Breast epithelium (tissue), 4 donors: Measurements from ENCODE around the gene TEX264. TPM values are rescaled to one million over a fixed set of nuclear protein-coding genes. Genes with fewer than 3 reads are reported as not detected.

Experiments
- DNase-seq, 2 donors: peaks; one replicate each; pipeline ENCODE4 v3.0.0-alpha.2; 2019; ENCODE audit warnings: low spot score in 2 of 2
- H3K27ac ChIP-seq, 2 donors: fragments of 200-600 bp; sonication (generic) in 1 of 2; one replicate each; pipeline ENCODE4 v1.5.1; 2016 to 2019; ENCODE audit warnings: mild to moderate bottlenecking in 1 of 2
- H3K27me3 ChIP-seq, 2 donors: fragments of 200-600 bp; sonication (generic) in 1 of 2; one replicate each; pipeline versions ENCODE4 v1.5.1 to v1.6.0; 2017 to 2019; ENCODE audit warnings: control low read depth in 1 of 2, mild to moderate bottlenecking in 1 of 2
- H3K36me3 ChIP-seq: fragments of 200-600 bp; one replicate; pipeline ENCODE4 v1.5.1; 2019
- H3K4me1 ChIP-seq, 2 donors: fragments of 200-600 bp; sonication (generic); one replicate each; pipeline ENCODE4 v1.5.1; 2016 to 2019; ENCODE audit warnings: control low read depth in 1 of 2
- H3K4me3 ChIP-seq, 3 donors: fragments of 200-600 bp; sonication (generic); 1 replicate in 2 of 3; 2 replicates in 1 of 3; pipeline ENCODE4 v1.5.1; 2016 to 2019; ENCODE audit warnings: mild to moderate bottlenecking in 3 of 3, moderate library complexity in 2 of 3
- H3K9me3 ChIP-seq, 2 donors: fragments of 200-600 bp; sonication (generic) in 1 of 2; one replicate each; pipeline ENCODE4 v1.5.1; 2016 to 2019; ENCODE audit warnings: control low read depth in 1 of 2
- POLR2A ChIP-seq: fragments of 450-650 bp; IDR thresholded peaks from one replicate; pipeline ENCODE4 v1.6.1; 2016; ENCODE audit warnings: antibody characterized with exemption, mild to moderate bottlenecking, moderate library complexity
- POLR2AphosphoS5 ChIP-seq, 3 donors: sonication (generic); formaldehyde crosslinking; IDR thresholded peaks; one replicate each; pipeline ENCODE4 v1.6.1; 2017; ENCODE audit warnings: antibody characterized with exemption in 3 of 3
- intact Hi-C: fragments of 100-400 bp; cut with DNase I; formaldehyde crosslinking; loops from one replicate; pipeline ENCODE4 v1.15.1; 2023; ENCODE audit warnings: low total_unique reads
- total RNA-seq, 3 donors: library from RNA; depleted of rRNA; stranded (reverse); fragments of >200 nt; gene quantifications; one replicate each; pipeline ENCODE4 v1.1.0, GENCODE V29; 2016
- TF ChIP-seq, protein P1 (sequence below), 3 donors: fragments of 450-650 bp; IDR thresholded peaks; one replicate each; pipeline ENCODE4 v1.5.1; 2016 to 2017; ENCODE audit warnings: antibody characterized with exemption in 3 of 3, mild to moderate bottlenecking in 3 of 3, moderate library complexity in 3 of 3

The TEX264 gene
- total RNA-seq, 3 donors from 2014 or later, result 55.7 to 94.3 (median 80.5) TPM

DNA sequence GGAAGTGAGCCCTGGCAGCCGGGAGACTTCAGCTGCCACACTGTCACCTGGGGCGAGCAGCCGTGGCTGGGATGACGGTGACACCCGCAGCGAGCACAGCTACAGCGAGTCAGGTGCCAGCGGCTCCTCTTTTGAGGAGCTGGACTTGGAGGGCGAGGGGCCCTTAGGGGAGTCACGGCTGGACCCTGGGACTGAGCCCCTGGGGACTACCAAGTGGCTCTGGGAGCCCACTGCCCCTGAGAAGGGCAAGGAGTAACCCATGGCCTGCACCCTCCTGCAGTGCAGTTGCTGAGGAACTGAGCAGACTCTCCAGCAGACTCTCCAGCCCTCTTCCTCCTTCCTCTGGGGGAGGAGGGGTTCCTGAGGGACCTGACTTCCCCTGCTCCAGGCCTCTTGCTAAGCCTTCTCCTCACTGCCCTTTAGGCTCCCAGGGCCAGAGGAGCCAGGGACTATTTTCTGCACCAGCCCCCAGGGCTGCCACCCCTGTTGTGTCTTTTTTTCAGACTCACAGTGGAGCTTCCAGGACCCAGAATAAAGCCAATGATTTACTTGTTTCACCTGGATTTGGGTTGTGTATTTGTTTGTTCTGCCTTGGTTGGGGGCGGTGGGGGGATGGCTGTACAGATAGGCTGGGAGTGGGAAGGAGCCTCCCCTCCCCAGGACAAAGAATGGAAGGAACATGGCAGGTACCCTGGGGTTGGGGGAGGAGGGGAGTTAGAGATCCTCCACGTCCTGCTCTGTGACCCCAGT lies 32.9 kb downstream of the TEX264 start:
- Histone ChIP-seq H3K9me3 (no peaks in the 10 kb centered on the region), H3K4me3 (no peak overlapping the region), H3K4me1 (no peaks in the 10 kb centered on the region), H3K27ac (no peak overlapping the region), H3K27me3 (no peaks in the 10 kb centered on the region), H3K36me3 (no peaks in the 10 kb centered on the region)
- intact Hi-C loops, result no loop called here
- DNase-seq, result no peak
- TF ChIP-seq, protein P1, sequence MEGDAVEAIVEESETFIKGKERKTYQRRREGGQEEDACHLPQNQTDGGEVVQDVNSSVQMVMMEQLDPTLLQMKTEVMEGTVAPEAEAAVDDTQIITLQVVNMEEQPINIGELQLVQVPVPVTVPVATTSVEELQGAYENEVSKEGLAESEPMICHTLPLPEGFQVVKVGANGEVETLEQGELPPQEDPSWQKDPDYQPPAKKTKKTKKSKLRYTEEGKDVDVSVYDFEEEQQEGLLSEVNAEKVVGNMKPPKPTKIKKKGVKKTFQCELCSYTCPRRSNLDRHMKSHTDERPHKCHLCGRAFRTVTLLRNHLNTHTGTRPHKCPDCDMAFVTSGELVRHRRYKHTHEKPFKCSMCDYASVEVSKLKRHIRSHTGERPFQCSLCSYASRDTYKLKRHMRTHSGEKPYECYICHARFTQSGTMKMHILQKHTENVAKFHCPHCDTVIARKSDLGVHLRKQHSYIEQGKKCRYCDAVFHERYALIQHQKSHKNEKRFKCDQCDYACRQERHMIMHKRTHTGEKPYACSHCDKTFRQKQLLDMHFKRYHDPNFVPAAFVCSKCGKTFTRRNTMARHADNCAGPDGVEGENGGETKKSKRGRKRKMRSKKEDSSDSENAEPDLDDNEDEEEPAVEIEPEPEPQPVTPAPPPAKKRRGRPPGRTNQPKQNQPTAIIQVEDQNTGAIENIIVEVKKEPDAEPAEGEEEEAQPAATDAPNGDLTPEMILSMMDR (IDR thresholded peaks at IDR 0.05), result no peak
- no peak for TF ChIP-seq POLR2A
- TF ChIP-seq POLR2AphosphoS5 (IDR thresholded peaks at IDR 0.05), result no peak

DNA sequence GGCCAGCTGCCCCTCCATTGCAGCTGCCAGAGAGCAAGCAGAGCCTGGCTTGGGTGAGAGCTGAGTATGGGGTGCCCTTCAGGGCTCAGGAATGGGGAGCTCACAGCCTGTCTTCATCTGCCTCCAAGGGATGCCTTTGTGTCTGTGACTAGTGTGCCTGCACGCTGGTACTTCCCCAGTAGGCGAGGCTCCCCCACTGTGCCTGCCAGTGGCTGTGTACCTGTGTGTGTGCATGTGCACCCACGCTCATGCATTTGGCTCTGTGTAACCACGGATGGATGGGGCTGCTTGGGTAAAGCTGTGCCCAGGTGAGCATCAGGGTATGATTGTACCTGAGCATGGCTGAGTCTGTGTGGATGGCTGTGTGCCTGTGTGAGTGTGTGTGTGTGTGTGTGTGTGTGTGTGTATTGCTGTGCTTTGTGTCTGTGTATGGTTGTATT lies 33.5 kb downstream of the TEX264 start:
- Histone ChIP-seq H3K27ac (no peak overlapping the region), H3K27me3 (no peaks in the 10 kb centered on the region), H3K4me3 (no peak overlapping the region), H3K4me1 (no peaks in the 10 kb centered on the region), H3K9me3 (no peaks in the 10 kb centered on the region), H3K36me3 (no peaks in the 10 kb centered on the region)
- TF ChIP-seq, protein P1 (IDR thresholded peaks at IDR 0.05), result no peak
- TF ChIP-seq POLR2AphosphoS5 (IDR thresholded peaks at IDR 0.05) (no peak), POLR2A (no peak)
- no peak for DNase-seq
- intact Hi-C loops, result no loop called here

DNA sequence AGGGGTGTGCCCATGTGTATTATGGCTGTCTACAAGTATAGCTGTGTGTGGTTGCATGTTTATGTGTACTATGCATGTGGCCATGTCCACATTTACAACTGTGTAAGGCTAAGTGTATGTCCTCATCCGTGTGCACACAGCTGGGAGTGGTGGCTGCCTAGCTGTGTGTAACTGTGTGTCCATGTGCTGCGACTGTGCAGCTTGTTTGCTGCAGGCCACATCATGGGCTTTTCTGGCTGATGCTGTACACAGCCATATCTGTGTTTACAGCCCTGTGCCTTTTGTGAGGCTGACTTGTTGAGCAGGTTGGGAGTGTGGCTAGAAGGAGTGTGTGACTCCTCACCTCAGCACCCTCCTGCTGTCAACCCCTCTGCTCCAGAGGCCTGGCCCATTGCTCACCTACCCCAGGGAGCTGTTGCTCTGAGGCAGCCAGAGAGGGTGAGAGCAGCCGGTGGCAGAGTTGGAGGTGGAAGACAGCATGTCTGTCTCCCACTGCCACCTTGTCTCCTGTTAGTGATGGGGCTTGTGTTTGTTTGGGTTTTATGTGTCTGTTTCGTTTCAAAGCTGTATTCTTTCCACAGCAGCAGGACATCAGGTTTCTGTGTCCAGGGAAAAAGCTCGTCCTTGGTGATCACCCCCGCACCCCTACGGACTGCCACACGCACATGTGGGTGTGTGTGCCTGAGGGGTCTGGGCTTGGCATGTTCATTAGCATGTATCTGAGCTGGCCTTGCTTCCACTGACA lies 34.4 kb downstream of the TEX264 start:
- no peaks in the 10 kb centered on the region for H3K36me3 ChIP-seq
- H3K27ac ChIP-seq, result no peak overlapping the region
- intact Hi-C loops, result no loop called here
- TF ChIP-seq POLR2A (no peak), POLR2AphosphoS5 (IDR thresholded peaks at IDR 0.05) (no peak)
- TF ChIP-seq, protein P1 (IDR thresholded peaks at IDR 0.05), result no peak
- H3K27me3 ChIP-seq, result no peaks in the 10 kb centered on the region
- no peak for DNase-seq
- H3K4me3 ChIP-seq, result no peak overlapping the region
- no peaks in the 10 kb centered on the region for H3K9me3 ChIP-seq
- H3K4me1 ChIP-seq, result no peaks in the 10 kb centered on the region

DNA sequence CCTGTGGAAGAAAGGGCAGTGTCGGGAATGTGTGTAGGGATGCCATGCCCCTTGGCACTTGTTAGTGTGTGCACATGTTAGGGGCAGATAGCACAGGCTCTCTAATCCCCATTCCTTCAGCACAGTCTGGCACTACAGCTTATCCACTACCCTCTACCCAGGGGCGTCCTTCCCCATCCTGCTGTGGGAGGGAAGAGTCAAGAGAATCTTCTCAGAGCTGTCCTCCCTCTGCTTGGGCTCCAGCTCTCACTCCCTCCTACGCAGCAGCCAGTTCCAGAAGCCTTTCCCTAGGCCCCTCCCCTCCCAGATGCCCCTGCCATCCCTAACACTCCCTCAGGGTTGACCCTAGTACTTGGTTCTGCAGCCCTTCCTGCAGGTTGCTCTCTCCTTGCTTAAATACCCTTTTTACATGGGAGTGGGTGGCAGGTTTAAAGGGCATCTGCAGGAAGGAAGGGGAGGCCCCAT lies 35.0 kb downstream of the TEX264 start:
- intact Hi-C loops, result no loop called here
- H3K36me3 ChIP-seq, result no peaks in the 10 kb centered on the region

More for the DNA sequence above, 35.0 kb downstream of the TEX264 start:
- H3K4me1 ChIP-seq, result no peaks in the 10 kb centered on the region
- no peaks in the 10 kb centered on the region for H3K27me3 ChIP-seq
- no peaks in the 10 kb centered on the region for H3K9me3 ChIP-seq
- DNase-seq, result no peak
- H3K27ac ChIP-seq, result no peak overlapping the region
- TF ChIP-seq, protein P1 (IDR thresholded peaks at IDR 0.05), result no peak
- no peak for TF ChIP-seq POLR2A
- no peak for TF ChIP-seq POLR2AphosphoS5 (IDR thresholded peaks at IDR 0.05)
- no peak overlapping the region for H3K4me3 ChIP-seq
